K562 treated with DMSO at 1 percent for 48 hours (cell line): Measurements from ENCODE around the gene CYB561. TPM values are rescaled to one million over a fixed set of nuclear protein-coding genes. Genes with fewer than 3 reads are reported as not detected.

Source experiments
- total RNA-seq: library from RNA; unstranded; fragments of 300-600 nt; gene quantifications from 2 replicates; pipeline ENCODE4 v1.2.3, GENCODE V29; 2022; ENCODE audit warnings: low replicate concordance; ENCODE audit errors: extremely low read depth

CYB561 gene, protein sequence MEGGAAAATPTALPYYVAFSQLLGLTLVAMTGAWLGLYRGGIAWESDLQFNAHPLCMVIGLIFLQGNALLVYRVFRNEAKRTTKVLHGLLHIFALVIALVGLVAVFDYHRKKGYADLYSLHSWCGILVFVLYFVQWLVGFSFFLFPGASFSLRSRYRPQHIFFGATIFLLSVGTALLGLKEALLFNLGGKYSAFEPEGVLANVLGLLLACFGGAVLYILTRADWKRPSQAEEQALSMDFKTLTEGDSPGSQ
- not detected in 2 replicates for total RNA-seq

DNA sequence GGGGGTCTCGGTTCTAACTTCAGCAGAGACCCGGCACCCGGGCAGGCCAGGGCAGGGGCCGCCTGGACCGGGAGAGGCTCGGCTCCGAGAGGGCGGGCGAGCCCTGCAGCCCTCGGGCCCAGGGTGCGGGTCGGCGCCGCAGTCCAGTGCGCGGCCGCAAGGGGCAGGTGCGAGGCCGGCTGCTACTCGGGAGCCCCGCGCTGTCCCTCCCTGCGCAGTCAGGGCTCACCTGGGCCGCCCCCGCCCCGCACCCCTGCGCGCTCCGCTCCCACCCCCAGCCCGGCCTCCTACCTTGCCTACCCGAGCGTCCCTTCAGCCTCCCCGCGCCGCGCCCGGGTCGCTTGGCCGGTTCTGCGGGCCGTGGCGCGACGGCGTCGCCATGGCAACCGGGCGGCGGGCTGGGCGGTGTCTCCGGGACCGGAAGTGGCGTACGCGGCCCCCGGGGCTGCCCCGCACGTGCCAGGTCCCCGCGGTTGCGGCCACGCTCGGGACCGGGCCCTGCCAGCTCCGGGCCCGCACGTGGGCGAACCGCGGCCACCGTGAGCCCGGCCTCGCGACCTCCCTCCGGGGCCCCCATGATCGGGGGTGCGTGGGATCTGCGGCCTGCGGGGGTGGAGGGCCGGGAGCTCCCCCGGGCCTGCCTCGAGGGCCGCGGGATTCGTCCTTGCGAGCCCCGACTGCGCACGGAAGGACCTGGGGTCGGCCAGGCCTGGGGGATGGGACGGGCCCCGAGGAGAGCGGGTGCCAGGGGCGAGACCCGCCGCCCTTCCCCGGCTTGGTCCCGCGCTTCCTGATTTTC, at the start of gene CYB561:
Gene CYB561 (minus strand): TSS at position 353 of the 799 bp plus-strand sequence. CDS start 8,759 bp downstream, outside the sequence.

DNA sequence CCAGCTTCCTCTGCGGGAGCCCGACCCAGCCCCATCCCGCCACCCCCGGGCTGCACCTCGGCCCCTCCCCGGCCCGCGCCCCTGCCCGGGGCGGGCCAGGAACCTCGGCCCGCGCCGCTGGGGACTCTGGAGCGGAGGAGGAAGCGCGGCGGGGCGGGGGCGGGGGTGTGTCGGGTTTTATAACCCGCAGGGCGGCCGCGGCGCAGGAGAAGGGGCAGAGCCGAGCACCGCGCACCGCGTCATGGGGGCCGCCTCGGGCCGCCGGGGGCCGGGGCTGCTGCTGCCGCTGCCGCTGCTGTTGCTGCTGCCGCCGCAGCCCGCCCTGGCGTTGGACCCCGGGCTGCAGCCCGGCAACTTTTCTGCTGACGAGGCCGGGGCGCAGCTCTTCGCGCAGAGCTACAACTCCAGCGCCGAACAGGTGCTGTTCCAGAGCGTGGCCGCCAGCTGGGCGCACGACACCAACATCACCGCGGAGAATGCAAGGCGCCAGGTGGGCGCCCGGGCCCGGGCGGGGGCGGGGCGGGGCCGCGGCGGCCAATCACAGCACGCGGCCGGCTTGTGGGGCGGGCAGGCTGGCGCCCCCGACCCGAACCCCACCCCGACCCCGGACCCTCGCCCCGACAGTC, 30.9 kb upstream of the CYB561 start, which contains the start of gene ACE:
Gene ACE (plus strand): TSS at position 208 of the 626 bp plus-strand sequence. CDS start 34 bp downstream, at position 242.

Other genes with a start within 250 kb of the CYB561 start
- gene ACE, start 30.8 kb upstream of the CYB561 start, total RNA-seq: not detected in 2 replicates
- not detected in 2 replicates for gene KCNH6, start 77.1 kb upstream of the CYB561 start, total RNA-seq
- gene DCAF7, start 104.2 kb upstream of the CYB561 start, total RNA-seq: not detected in 2 replicates
- gene TACO1, start 154.6 kb upstream of the CYB561 start, total RNA-seq: not detected in 2 replicates
- gene MAP3K3, start 176.1 kb upstream of the CYB561 start, total RNA-seq: not detected in 2 replicates